ENCODE measurements around the gene TFAP2E.

GRCh38 chr1:35576061-35576765 lies 3.1 kb downstream of the TFAP2E start:
- TF ChIP-seq CTCF (IDR thresholded peaks at IDR 0.05) (no peak), POLR2A (IDR thresholded peaks at IDR 0.05) (no peak)
